Neural progenitor cell (in vitro differentiated cells): ENCODE measurements around the gene TMEM154. TPM values are rescaled to one million over a fixed set of nuclear protein-coding genes. Genes with fewer than 3 reads are reported as not detected.

Source experiments
- DNase-seq: peaks from one replicate; pipeline ENCODE4 v3.0.0-alpha.2; 2016; ENCODE audit warnings: low spot score
- H2AFZ ChIP-seq: fragments of 200-600 bp; sonication (generic); replicated peaks from 2 replicates; pipeline ENCODE4 v1.6.1; 2016; ENCODE audit warnings: antibody characterized with exemption
- H3F3A ChIP-seq: fragments of 200-600 bp; sonication (generic); 2 replicates; pipeline ENCODE4 v1.6.1; 2016; ENCODE audit warnings: antibody characterized with exemption, low read depth
- H3K27ac ChIP-seq: fragments of 200-600 bp; sonication (generic); 2 replicates; pipeline ENCODE4 v1.5.1; 2016; ENCODE audit warnings: mild to moderate bottlenecking
- H3K27me3 ChIP-seq: fragments of 200-600 bp; sonication (generic); 2 replicates; pipeline ENCODE4 v1.6.1; 2016; ENCODE audit warnings: mild to moderate bottlenecking, moderate library complexity
- H3K36me3 ChIP-seq: fragments of 200-600 bp; sonication (generic); 2 replicates; pipeline ENCODE4 v1.5.1; 2016
- H3K4me1 ChIP-seq: fragments of 200-600 bp; sonication (generic); 2 replicates; pipeline ENCODE4 v1.6.1; 2016; ENCODE audit warnings: mixed run types
- H3K4me2 ChIP-seq: fragments of 200-600 bp; sonication (generic); 2 replicates; pipeline ENCODE4 v1.6.1; 2016
- H3K4me3 ChIP-seq: fragments of 200-600 bp; sonication (generic); 2 replicates; pipeline ENCODE4 v1.5.1; 2016
- H3K79me2 ChIP-seq: fragments of 200-600 bp; sonication (generic); 2 replicates; pipeline ENCODE4 v1.6.1; 2016; ENCODE audit warnings: low read depth
- H3K9ac ChIP-seq: fragments of 200-600 bp; sonication (generic); 2 replicates; pipeline ENCODE4 v1.6.1; 2016
- H3K9me3 ChIP-seq: fragments of 200-600 bp; sonication (generic); 2 replicates; pipeline ENCODE4 v1.5.1; 2016; ENCODE audit warnings: low read depth
- H4K20me1 ChIP-seq: fragments of 200-600 bp; sonication (generic); 2 replicates; pipeline ENCODE4 v1.6.1; 2016; ENCODE audit warnings: low read depth
- H3K27ac Mint-ChIP-seq: 3 replicates; pipeline ENCODE4 v1.8.0; 2021; ENCODE audit warnings: mixed read lengths
- H3K27me3 Mint-ChIP-seq: 2 replicates; pipeline ENCODE4 v1.8.0; 2022; ENCODE audit warnings: low read depth, mild to moderate bottlenecking, inconsistent platforms, moderate library complexity, mixed read lengths; ENCODE audit not compliant: insufficient read depth
- H3K36me3 Mint-ChIP-seq: 3 replicates; pipeline ENCODE4 v1.8.0; 2021; ENCODE audit warnings: mixed read lengths
- H3K4me1 Mint-ChIP-seq: 3 replicates; pipeline ENCODE4 v1.8.0; 2021; ENCODE audit warnings: mixed read lengths
- H3K4me3 Mint-ChIP-seq: 3 replicates; pipeline ENCODE4 v1.8.0; 2021; ENCODE audit warnings: mild to moderate bottlenecking, moderate library complexity, mixed read lengths
- H3K9me3 Mint-ChIP-seq: 3 replicates; pipeline ENCODE4 v1.8.0; 2020; ENCODE audit warnings: mixed read lengths
- CTCF ChIP-seq: fragments of 200-600 bp; sonication (generic); IDR thresholded peaks from 2 replicates; pipeline ENCODE4 v1.5.1; 2017; ENCODE audit warnings: antibody characterized with exemption, mild to moderate bottlenecking
- EZH2 ChIP-seq: fragments of 200-600 bp; sonication (generic); IDR thresholded peaks from 2 replicates; pipeline ENCODE4 v1.6.1; 2017; ENCODE audit warnings: antibody characterized with exemption, mild to moderate bottlenecking, moderate library complexity
- EZH2phosphoT487 ChIP-seq: fragments of 200-600 bp; sonication (generic); IDR thresholded peaks from 2 replicates; pipeline ENCODE4 v1.6.1; 2017; ENCODE audit warnings: antibody characterized with exemption
- total RNA-seq: library from RNA; depleted of rRNA; stranded (reverse); fragments of >200 nt; gene quantifications from 2 replicates; pipeline ENCODE4 v1.2.3, GENCODE V29; 2015; ENCODE audit warnings: low replicate concordance

The TMEM154 gene
- total RNA-seq, 1 donor from 2014 or later, result 3.0 TPM

- no peak for DNase-seq
- peaks cover 5% of the 10 kb centered on the region for H3K36me3 Mint-ChIP-seq
- Histone ChIP-seq H3K79me2 (no peaks in the 10 kb centered on the region), H3F3A (no peaks in the 10 kb centered on the region), H3K27me3 (no peaks in the 10 kb centered on the region), H3K4me1 (no peaks in the 10 kb centered on the region), H3K36me3 (no peaks in the 10 kb centered on the region), H3K27ac (no peak overlapping the region), H3K9ac (no peak overlapping the region), H4K20me1 (no peaks in the 10 kb centered on the region), H3K4me3 (no peak overlapping the region), H3K4me2 (no peak overlapping the region), H2AFZ (no peak overlapping the region), H3K9me3 (peaks cover 3% of the 10 kb centered on the region)
- H3K27me3 Mint-ChIP-seq, result peaks cover 3% of the 10 kb centered on the region
- peaks cover 13% of the 10 kb centered on the region for H3K9me3 Mint-ChIP-seq
- no peak overlapping the region for H3K4me3 Mint-ChIP-seq
- H3K27ac Mint-ChIP-seq, result no peak overlapping the region
- TF ChIP-seq CTCF (no peak), EZH2 (no peak), EZH2phosphoT487 (no peak)
- H3K4me1 Mint-ChIP-seq, result peaks cover under 1% of the 10 kb centered on the region
Observed at GRCh38 chr4:152652102-152652501, 27.7 kb downstream of the TMEM154 start.

- no peaks in the 10 kb centered on the region for H3F3A ChIP-seq
- H3K4me3 Mint-ChIP-seq, result no peak overlapping the region
- H3K4me3 ChIP-seq, result no peak overlapping the region
- no peaks in the 10 kb centered on the region for H4K20me1 ChIP-seq
- no peaks in the 10 kb centered on the region for H3K79me2 ChIP-seq
- H3K36me3 ChIP-seq, result no peaks in the 10 kb centered on the region
- H3K9me3 Mint-ChIP-seq, result peaks cover 8% of the 10 kb centered on the region
- no peak for TF ChIP-seq EZH2phosphoT487
- TF ChIP-seq CTCF, result no peak
- no peak for TF ChIP-seq EZH2
- no peaks in the 10 kb centered on the region for H3K9me3 ChIP-seq
- peaks cover 2% of the 10 kb centered on the region for H3K36me3 Mint-ChIP-seq
- H3K27me3 ChIP-seq, result no peaks in the 10 kb centered on the region
- no peak overlapping the region for H3K4me2 ChIP-seq
- H3K27ac Mint-ChIP-seq, result no peak overlapping the region
- peaks cover 3% of the 10 kb centered on the region for H3K27me3 Mint-ChIP-seq
- H3K4me1 ChIP-seq, result peaks cover 3% of the 10 kb centered on the region
- peaks cover 5% of the 10 kb centered on the region for H3K4me1 Mint-ChIP-seq
- DNase-seq, result no peak
- H2AFZ ChIP-seq, result no peak overlapping the region
- no peak overlapping the region for H3K27ac ChIP-seq
- H3K9ac ChIP-seq, result no peak overlapping the region
Observed at GRCh38 chr4:152651473-152652060, 28.2 kb downstream of the TMEM154 start.

- no peaks in the 10 kb centered on the region for H3F3A ChIP-seq
- H3K4me2 ChIP-seq, result peak overlapping the region; percentile 45
- Mint-ChIP-seq H3K4me3 (peak overlapping the region; percentile 58), H3K9me3 (peaks cover 3% of the 10 kb centered on the region), H3K27me3 (peaks cover 3% of the 10 kb centered on the region), H3K4me1 (peaks cover 29% of the 10 kb centered on the region), H3K36me3 (no peaks in the 10 kb centered on the region), H3K27ac (peak overlapping the region; percentile 74)
- DNase-seq, result no peak
- H3K36me3 ChIP-seq, result no peaks in the 10 kb centered on the region
- H3K27me3 ChIP-seq, result no peaks in the 10 kb centered on the region
- no peaks in the 10 kb centered on the region for H3K9me3 ChIP-seq
- H3K9ac ChIP-seq, result no peak overlapping the region
- no peak for TF ChIP-seq EZH2
- TF ChIP-seq EZH2phosphoT487, result no peak
- TF ChIP-seq CTCF, result no peak
- peak overlapping the region; percentile 98 for H2AFZ ChIP-seq
- no peaks in the 10 kb centered on the region for H4K20me1 ChIP-seq
- peaks cover 11% of the 10 kb centered on the region for H3K4me1 ChIP-seq
- no peak overlapping the region for H3K27ac ChIP-seq
- H3K79me2 ChIP-seq, result no peaks in the 10 kb centered on the region
- no peak overlapping the region for H3K4me3 ChIP-seq
Observed at GRCh38 chr4:152646221-152646620, 33.6 kb downstream of the TMEM154 start.
